ENCODE results near the gene ASS1. TPM values are rescaled to one million over a fixed set of nuclear protein-coding genes. Genes with fewer than 3 reads are reported as not detected.

Gene ASS1
- polyA plus RNA-seq, 2 of the 4 experiments (the other 2 are of a cell fraction): 11.3 to 32.5 TPM

GRCh38 chr9:130429831-130430230 lies 14.9 kb upstream of the ASS1 start:
- Histone ChIP-seq H3K9me3 (no peaks in the 10 kb centered on the region), H3K4me2 (no peak overlapping the region), H3K4me1 (peaks cover 12% of the 10 kb centered on the region; the same call in 2 of the 3 replicates), H3K27ac (no peak overlapping the region), H3K4me3 (no peak overlapping the region)
- no peak for ATAC-seq
- FAIRE-seq: no peak
- TF ChIP-seq RNF2 (IDR thresholded peaks at IDR 0.05; ENCODE audit: borderline replicate concordance, low read depth): no peak
- no peak for TF ChIP-seq KDM5A (IDR thresholded peaks at IDR 0.05)
- TF ChIP-seq CHD4 (IDR thresholded peaks at IDR 0.05; ENCODE audit: borderline replicate concordance): no peak
- TF ChIP-seq CBX8 (IDR thresholded peaks at IDR 0.05): no peak
- TF ChIP-seq, protein P1, sequence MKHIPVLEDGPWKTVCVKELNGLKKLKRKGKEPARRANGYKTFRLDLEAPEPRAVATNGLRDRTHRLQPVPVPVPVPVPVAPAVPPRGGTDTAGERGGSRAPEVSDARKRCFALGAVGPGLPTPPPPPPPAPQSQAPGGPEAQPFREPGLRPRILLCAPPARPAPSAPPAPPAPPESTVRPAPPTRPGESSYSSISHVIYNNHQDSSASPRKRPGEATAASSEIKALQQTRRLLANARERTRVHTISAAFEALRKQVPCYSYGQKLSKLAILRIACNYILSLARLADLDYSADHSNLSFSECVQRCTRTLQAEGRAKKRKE (CRISPR knock-in tag; IDR thresholded peaks at IDR 0.05; ENCODE audit: low read depth): no peak
- TF ChIP-seq SREBF2 (IDR thresholded peaks at IDR 0.05): no peak
- no peak for TF ChIP-seq TFCP2L1 (CRISPR knock-in tag; IDR thresholded peaks at IDR 0.05)
- no peak for TF ChIP-seq CBX2 (IDR thresholded peaks at IDR 0.05; ENCODE audit: borderline replicate concordance, low read depth)
- no peak for TF ChIP-seq ESRRA (IDR thresholded peaks at IDR 0.05; ENCODE audit: borderline replicate concordance, low read length)
- TF ChIP-seq HOXB13 (CRISPR knock-in tag; IDR thresholded peaks at IDR 0.05; ENCODE audit: low read depth): no peak
- no peak for TF ChIP-seq JUNB (IDR thresholded peaks at IDR 0.05)
- TF ChIP-seq POLR2A (IDR thresholded peaks at IDR 0.05; ENCODE audit: low read length): no peak
- no peak for TF ChIP-seq MYC (IDR thresholded peaks at IDR 0.05; ENCODE audit: borderline replicate concordance, low read length)
- no peak for TF ChIP-seq EP300 (IDR thresholded peaks at IDR 0.05)
- no peak for TF ChIP-seq MAFK (IDR thresholded peaks at IDR 0.05; ENCODE audit: partially characterized antibody)
- TF ChIP-seq RARB (CRISPR knock-in tag; IDR thresholded peaks at IDR 0.05): no peak
- no peak for TF ChIP-seq BHLHE40 (IDR thresholded peaks at IDR 0.05; ENCODE audit: low read depth, low read length)
- no peak for TF ChIP-seq CHD2 (IDR thresholded peaks at IDR 0.05; ENCODE audit: low read length, partially characterized antibody)
- no peak for DNase-seq (ENCODE audit: low read depth in 1 of 2, low spot score in 1 of 2)
- ChIA-PET CTCF (no interaction called here), POLR2A (no interaction called here)
- WGBS (ENCODE audit: missing lambda C conversion rate): 83% methylated on average over 5 of the region's 6 CpGs

- H3K27ac ChIP-seq: no peak overlapping the region
- ChIA-PET POLR2A (no interaction called here), CTCF (no interaction called here)
- H3K9me3 ChIP-seq: no peaks in the 10 kb centered on the region
- TF ChIP-seq TP53 (CRISPR knock-in tag; IDR thresholded peaks at IDR 0.05) (no peak), CEBPB (IDR thresholded peaks at IDR 0.05) (no peak), FOSL2 (IDR thresholded peaks at IDR 0.05) (no peak), FOSL2 (CRISPR knock-in tag; IDR thresholded peaks at IDR 0.05) (no peak), RAD21 (conservative IDR thresholded peaks at IDR 0.05 in 1 of 2, IDR thresholded peaks at IDR 0.05 in 1 of 2) (no peak), MAFK (IDR thresholded peaks at IDR 0.05; ENCODE audit: partially characterized antibody) (no peak)
- H3K4me1 ChIP-seq: peaks cover 12% of the 10 kb centered on the region; the same call in 2 of the 3 replicates
- ATAC-seq (no peak), FAIRE-seq (no peak), DNase-seq (ENCODE audit: low read depth in 1 of 2, low spot score in 1 of 2) (no peak)
- WGBS (ENCODE audit: missing lambda C conversion rate): 88% methylated on average over 13 of the region's 18 CpGs
- H3K4me3 ChIP-seq: no peak overlapping the region
- no peak overlapping the region for H3K4me2 ChIP-seq
Observed at GRCh38 chr9:130430232-130430631, 14.5 kb upstream of the ASS1 start.

GRCh38 chr9:130430734-130431535 lies 13.8 kb upstream of the ASS1 start:
- TF ChIP-seq JUN (IDR thresholded peaks at IDR 0.05) (no peak), JUNB (IDR thresholded peaks at IDR 0.05) (no peak), POLR2A (IDR thresholded peaks at IDR 0.05; ENCODE audit: low read length) (no peak), EHF (CRISPR knock-in tag; IDR thresholded peaks at IDR 0.05) (no peak), EHMT2 (IDR thresholded peaks at IDR 0.05; ENCODE audit: low read depth) (no peak), KDM5A (IDR thresholded peaks at IDR 0.05) (no peak), RFX5 (IDR thresholded peaks at IDR 0.05) (no peak), MAX (IDR thresholded peaks at IDR 0.05) (no peak), FOXS1 (CRISPR knock-in tag; IDR thresholded peaks at IDR 0.05) (no peak), POLR2AphosphoS2 (conservative IDR thresholded peaks at IDR 0.05; ENCODE audit: low read length) (no peak), SREBF2 (IDR thresholded peaks at IDR 0.05) (no peak)
- 93% methylated on average over 9 of the region's 22 CpGs for WGBS (ENCODE audit: missing lambda C conversion rate)
- no peak overlapping the region for H3K27ac ChIP-seq
- no peak for ATAC-seq
- peaks cover 12% of the 10 kb centered on the region; the same call in 2 of the 3 replicates for H3K4me1 ChIP-seq
- ChIA-PET CTCF (interaction anchor here (1.3 to 4.6 kb wide), 3 partner anchors 12 to 30 kb away, joined by 4 to 26 read pairs (median 4); no protein-coding TSS in a partner anchor), POLR2A (no interaction called here)
- H3K9me3 ChIP-seq: no peaks in the 10 kb centered on the region
- H3K4me3 ChIP-seq: no peak overlapping the region
- FAIRE-seq: no peak
- DNase-seq (ENCODE audit: low read depth in 1 of 2, low spot score in 1 of 2): no peak
- no peak overlapping the region for H3K4me2 ChIP-seq

Data from A549 (cell line).